ENCODE data around the gene PLEKHG5. TPM values are rescaled to one million over a fixed set of nuclear protein-coding genes. Genes with fewer than 3 reads are reported as not detected.
A peak's percentile ranks its signal among the peaks of the same experiment; 100 is the strongest.

PLEKHG5 gene
- total and polyA plus RNA-seq, 12 donors = 2.0 to 96.3 (median 18.4) TPM

- peak overlapping the region in 1 of 5 donors; percentile 6 for H3K27ac ChIP-seq
- TF ChIP-seq CTCF (IDR thresholded peaks at IDR 0.05) (no peak), POLR2A (IDR thresholded peaks at IDR 0.05) (no peak)
- no peak overlapping the region for H3K4me3 ChIP-seq
- DNase-seq = no peak
- no peaks in the 10 kb centered on the region for H3K27me3 ChIP-seq
- intact Hi-C loops (cut with DNase I) = no loop called here
- no peaks in the 10 kb centered on the region for H3K9me3 ChIP-seq (replicated peaks in 1 of 3)
- H3K4me1 ChIP-seq (replicated peaks in 1 of 2) = peaks cover 0 to 7% of the 10 kb centered on the region in 2 donors
- 86 to 96% (median 88%) methylated on average over 5 to 9 of the region's 9 CpGs for WGBS, 4 donors
- no peaks in the 10 kb centered on the region for H3K36me3 ChIP-seq (replicated peaks in 1 of 2)
Measured at GRCh38 chr1:6513320-6513801, 21.9 kb upstream of the PLEKHG5 start.

DNA sequence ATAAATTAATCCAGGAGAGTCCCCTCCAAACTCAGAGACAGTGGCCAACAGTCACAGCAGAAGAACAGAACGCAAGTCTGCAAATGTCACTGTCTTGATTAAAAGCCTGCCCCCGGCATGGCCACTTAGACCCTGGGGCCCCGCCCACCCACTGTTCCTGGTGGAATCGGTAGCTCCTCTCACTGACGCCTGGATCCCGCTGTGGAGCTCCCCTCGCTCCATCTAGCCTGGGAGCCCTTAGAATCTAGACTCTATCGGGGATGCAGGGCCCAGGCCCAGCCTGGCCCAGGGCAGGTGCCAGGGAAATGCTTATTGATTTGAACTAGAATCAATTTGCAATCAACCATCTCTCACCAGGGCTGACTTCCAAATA is 21.4 kb upstream of the PLEKHG5 start:
- Histone ChIP-seq H3K4me1 (replicated peaks in 1 of 2) (peaks cover 0 to 10% of the 10 kb centered on the region in 2 donors), H3K27me3 (no peaks in the 10 kb centered on the region), H3K27ac (peak overlapping the region in 1 of 5 donors; percentile 6), H3K4me3 (no peak overlapping the region), H3K36me3 (replicated peaks in 1 of 2) (no peaks in the 10 kb centered on the region), H3K9me3 (replicated peaks in 1 of 3) (no peaks in the 10 kb centered on the region)
- WGBS, 4 donors = 78 to 100% (median 91%) methylated on average over 4 to 8 of the region's 8 CpGs
- no peak for DNase-seq
- TF ChIP-seq POLR2A (IDR thresholded peaks at IDR 0.05) (no peak), CTCF (IDR thresholded peaks at IDR 0.05) (no peak)
- intact Hi-C loops (cut with DNase I) = no loop called here

GRCh38 chr1:6512245-6512907 is 20.9 kb upstream of the PLEKHG5 start:
- no peak for DNase-seq
- intact Hi-C loops (cut with DNase I) = no loop called here
- Histone ChIP-seq H3K27ac (no peak overlapping the region), H3K4me1 (replicated peaks in 1 of 2) (peaks cover 0 to 15% of the 10 kb centered on the region in 2 donors), H3K4me3 (no peak overlapping the region), H3K36me3 (replicated peaks in 1 of 2) (no peaks in the 10 kb centered on the region), H3K9me3 (replicated peaks in 1 of 3) (no peaks in the 10 kb centered on the region), H3K27me3 (no peaks in the 10 kb centered on the region)
- TF ChIP-seq CTCF (IDR thresholded peaks at IDR 0.05) (no peak), POLR2A (IDR thresholded peaks at IDR 0.05) (no peak)
- WGBS, 4 donors = 83 to 97% (median 90%) methylated on average over 6 to 19 of the region's 19 CpGs

GRCh38 chr1:6511561-6512244 is 20.2 kb upstream of the PLEKHG5 start:
- 82 to 88% (median 85%) methylated on average over 10 to 16 of the region's 16 CpGs for WGBS, 4 donors
- TF ChIP-seq CTCF (IDR thresholded peaks at IDR 0.05) (no peak), POLR2A (IDR thresholded peaks at IDR 0.05) (no peak)
- Histone ChIP-seq H3K4me1 (replicated peaks in 1 of 2) (peaks cover 0 to 22% of the 10 kb centered on the region in 2 donors), H3K27ac (no peak overlapping the region), H3K4me3 (no peak overlapping the region), H3K36me3 (replicated peaks in 1 of 2) (no peaks in the 10 kb centered on the region), H3K27me3 (no peaks in the 10 kb centered on the region), H3K9me3 (replicated peaks in 1 of 3) (no peaks in the 10 kb centered on the region)
- intact Hi-C loops (cut with DNase I) = no loop called here
- no peak for DNase-seq

All from adrenal gland (tissue), 12 donors.